Muscle of leg (tissue), 11 donors: ENCODE results near the gene SLC25A12. TPM values are rescaled to one million over a fixed set of nuclear protein-coding genes. Genes with fewer than 3 reads are reported as not detected.
"Not testable (repeated sequence)": the region's sequence is repeated elsewhere in the genome, so short reads cannot be mapped to it uniquely, and the experiment has no call there.

Source experiments
- DNase-seq: peaks from one replicate; pipeline ENCODE4 v3.0.0; 2013
- H3K27ac ChIP-seq: one replicate; pipeline ENCODE4 v1.5.1; 2013; ENCODE audit warnings: mild to moderate bottlenecking, low read length, control low read depth
- H3K27me3 ChIP-seq: one replicate; pipeline ENCODE4 v1.6.1; 2013; ENCODE audit warnings: low read length; ENCODE audit not compliant: control insufficient read depth, insufficient read depth
- H3K36me3 ChIP-seq: one replicate; pipeline ENCODE4 v1.6.1; 2013; ENCODE audit warnings: low read length; ENCODE audit not compliant: control insufficient read depth, insufficient read depth
- H3K4me1 ChIP-seq: one replicate; pipeline ENCODE4 v1.6.1; 2013; ENCODE audit warnings: low read length; ENCODE audit not compliant: control insufficient read depth, insufficient read depth
- H3K4me3 ChIP-seq: one replicate; pipeline ENCODE4 v1.5.1; 2013; ENCODE audit warnings: low read length, control low read depth
- H3K9me3 ChIP-seq: replicated peaks from 2 replicates; pipeline ENCODE4 v1.6.1; 2013; ENCODE audit warnings: low read depth, low read length; ENCODE audit not compliant: control insufficient read depth
- WGBS: methylation state at CpG from one replicate; pipeline ENCODE4 v1.1.5; 2013; ENCODE audit warnings: missing lambda C conversion rate; ENCODE audit not compliant: insufficient coverage; 5-methylcytosine and 5-hydroxymethylcytosine counted together
- polyA plus RNA-seq, 8 donors: library from polyadenylated mRNA; unstranded; fragments of 120-200 nt; gene quantifications; one replicate each; pipeline versions ENCODE4 v1.2.1 to v1.2.3, GENCODE V29; 2013; ENCODE audit warnings: inconsistent platforms in 1 of 8, low replicate concordance in 1 of 8; ENCODE audit not compliant: insufficient read length in 8 of 8, insufficient read depth in 1 of 8
- total RNA-seq: library from RNA; stranded (reverse); fragments of 120-200 nt; gene quantifications from one replicate; pipeline ENCODE4 v1.2.4, GENCODE V29; 2013

SLC25A12 gene
- total and polyA plus RNA-seq, 9 donors: 20.4 to 27.7 (median 22.1) TPM

GRCh38 chr2:171813729-171814128, 80.3 kb downstream of the SLC25A12 start:
- Histone ChIP-seq H3K9me3 (no peaks in the 10 kb centered on the region), H3K4me1 (no peaks in the 10 kb centered on the region), H3K27ac (no peak overlapping the region), H3K27me3 (no peaks in the 10 kb centered on the region), H3K36me3 (peaks cover 4% of the 10 kb centered on the region), H3K4me3 (no peak overlapping the region)
- WGBS: no CpG with 5 or more reads among the region's 5 CpGs
- DNase-seq: no peak

- WGBS: 100% methylated on average over 1 of the region's 3 CpGs
- Histone ChIP-seq H3K4me3 (no peak overlapping the region), H3K27ac (no peak overlapping the region), H3K4me1 (no peaks in the 10 kb centered on the region), H3K36me3 (peaks cover 4% of the 10 kb centered on the region), H3K9me3 (no peaks in the 10 kb centered on the region), H3K27me3 (no peaks in the 10 kb centered on the region)
- no peak for DNase-seq
Observed at GRCh38 chr2:171813126-171813525, 80.9 kb downstream of the SLC25A12 start.

- Histone ChIP-seq H3K27me3 (no peaks in the 10 kb centered on the region), H3K4me3 (no peak overlapping the region), H3K27ac (peak overlapping the region; percentile 30), H3K9me3 (no peaks in the 10 kb centered on the region), H3K4me1 (no peaks in the 10 kb centered on the region), H3K36me3 (peaks cover 6% of the 10 kb centered on the region)
- no CpG with 5 or more reads among the region's 4 CpGs for WGBS
- DNase-seq: peak; percentile 58
Observed at GRCh38 chr2:171811245-171811628, 82.8 kb downstream of the SLC25A12 start.

- Histone ChIP-seq H3K27me3 (no peaks in the 10 kb centered on the region), H3K4me3 (no peak overlapping the region), H3K9me3 (no peaks in the 10 kb centered on the region), H3K27ac (peak overlapping the region; percentile 37), H3K4me1 (no peaks in the 10 kb centered on the region), H3K36me3 (peaks cover 6% of the 10 kb centered on the region)
- DNase-seq: peak; percentile 86
- 0% methylated on average over 2 of the region's 5 CpGs for WGBS
Observed at GRCh38 chr2:171810422-171811244, 83.4 kb downstream of the SLC25A12 start.

GRCh38 chr2:171808885-171809284, 85.2 kb downstream of the SLC25A12 start:
- H3K4me1 ChIP-seq, DNase-seq, H3K9me3 ChIP-seq, H3K4me3 ChIP-seq, H3K27me3 ChIP-seq, H3K27ac ChIP-seq, H3K36me3 ChIP-seq: not testable (repeated sequence)

GRCh38 chr2:171807831-171808393, 86.1 kb downstream of the SLC25A12 start:
- peak; percentile 22 for DNase-seq
- peaks cover 3% of the 10 kb centered on the region for H3K36me3 ChIP-seq
- H3K4me3 ChIP-seq: no peak overlapping the region

GRCh38 chr2:171807119-171807518, 86.9 kb downstream of the SLC25A12 start:
- peak; percentile 15 for DNase-seq
- no CpG with 5 or more reads among the region's 3 CpGs for WGBS
- Histone ChIP-seq H3K4me1 (no peaks in the 10 kb centered on the region), H3K27me3 (no peaks in the 10 kb centered on the region), H3K9me3 (no peaks in the 10 kb centered on the region), H3K36me3 (peaks cover 3% of the 10 kb centered on the region), H3K27ac (no peak overlapping the region), H3K4me3 (no peak overlapping the region)

More at GRCh38 chr2:171807831-171808393, 86.1 kb downstream of the SLC25A12 start:
- Histone ChIP-seq H3K9me3 (no peaks in the 10 kb centered on the region), H3K27me3 (no peaks in the 10 kb centered on the region), H3K27ac (no peak overlapping the region), H3K4me1 (no peaks in the 10 kb centered on the region)
- 0% methylated on average over 1 of the region's 5 CpGs for WGBS

GRCh38 chr2:171804456-171804855, 89.6 kb downstream of the SLC25A12 start:
- no peaks in the 10 kb centered on the region for H3K9me3 ChIP-seq
- H3K36me3 ChIP-seq: peaks cover 5% of the 10 kb centered on the region
- DNase-seq: no peak
- no peak overlapping the region for H3K4me3 ChIP-seq
- 100% methylated on average over 2 of the region's 3 CpGs for WGBS
- H3K27ac ChIP-seq: no peak overlapping the region
- no peaks in the 10 kb centered on the region for H3K4me1 ChIP-seq
- H3K27me3 ChIP-seq: no peaks in the 10 kb centered on the region

- H3K36me3 ChIP-seq: peaks cover 5% of the 10 kb centered on the region
- H3K4me3 ChIP-seq: no peak overlapping the region
- no peaks in the 10 kb centered on the region for H3K27me3 ChIP-seq
- H3K27ac ChIP-seq: no peak overlapping the region
- whole genome bisulfite sequencing: no CpG with 5 or more reads among the region's 5 CpGs
- H3K9me3 ChIP-seq: no peaks in the 10 kb centered on the region
- no peak for DNase-seq
- no peaks in the 10 kb centered on the region for H3K4me1 ChIP-seq
Observed at GRCh38 chr2:171803757-171804156, 90.3 kb downstream of the SLC25A12 start.

GRCh38 chr2:171800639-171801038, 93.4 kb downstream of the SLC25A12 start:
- Histone ChIP-seq H3K36me3 (peaks cover 2% of the 10 kb centered on the region), H3K9me3 (no peaks in the 10 kb centered on the region), H3K4me1 (no peaks in the 10 kb centered on the region), H3K27ac (no peak overlapping the region), H3K27me3 (no peaks in the 10 kb centered on the region), H3K4me3 (no peak overlapping the region)
- no peak for DNase-seq
- no CpG with 5 or more reads among the region's 5 CpGs for WGBS
